Liver (tissue), 9 donors: Measurements from ENCODE around the gene SYCP2L. TPM values are rescaled to one million over a fixed set of nuclear protein-coding genes. Genes with fewer than 3 reads are reported as not detected.

Source experiments
- DNase-seq: peaks from one replicate; pipeline ENCODE4 v3.0.0-alpha.2; 2017; ENCODE audit warnings: low spot score
- H3K27ac ChIP-seq, 2 donors: one replicate each; pipeline ENCODE4 v1.7.0; 2013; ENCODE audit warnings: inconsistent platforms in 2 of 2, low read length in 2 of 2, control low read depth in 1 of 2, low read depth in 1 of 2, mild to moderate bottlenecking in 1 of 2
- H3K27me3 ChIP-seq, 4 donors: one replicate each; pipeline versions ENCODE4 v1.6.1 to v1.7.0; 2013; ENCODE audit warnings: low read length in 3 of 4, inconsistent platforms in 1 of 4, mild to moderate bottlenecking in 1 of 4, moderate library complexity in 1 of 4; ENCODE audit not compliant: control insufficient read depth in 4 of 4, insufficient read depth in 4 of 4
- H3K36me3 ChIP-seq, 4 donors: one replicate each; pipeline versions ENCODE4 v1.6.1 to v1.7.0; 2013; ENCODE audit warnings: low read length in 3 of 4, mild to moderate bottlenecking in 3 of 4, low read depth in 1 of 4, moderate library complexity in 1 of 4; ENCODE audit not compliant: control insufficient read depth in 4 of 4, insufficient read depth in 3 of 4
- H3K4me1 ChIP-seq, 4 donors: one replicate each; pipeline versions ENCODE4 v1.6.1 to v1.7.0; 2013; ENCODE audit warnings: low read length in 3 of 4, mild to moderate bottlenecking in 3 of 4, moderate library complexity in 1 of 4; ENCODE audit not compliant: control insufficient read depth in 4 of 4, insufficient read depth in 4 of 4
- H3K4me3 ChIP-seq, 3 donors: one replicate each; pipeline versions ENCODE4 v1.6.1 to v1.7.0; 2013; ENCODE audit warnings: low read length in 3 of 3, control low read depth in 1 of 3, low read depth in 1 of 3, mild to moderate bottlenecking in 1 of 3
- H3K9ac ChIP-seq, 2 donors: one replicate each; pipeline ENCODE4 v1.7.0; 2013; ENCODE audit warnings: low read length in 2 of 2, mild to moderate bottlenecking in 2 of 2, moderate library complexity in 2 of 2, control low read depth in 1 of 2, low read depth in 1 of 2
- H3K9me3 ChIP-seq, 4 donors: one replicate each; pipeline versions ENCODE4 v1.6.1 to v1.7.0; 2013; ENCODE audit warnings: low read length in 3 of 4; ENCODE audit not compliant: control insufficient read depth in 4 of 4
- CTCF ChIP-seq: fragments of 150-350 bp; IDR thresholded peaks from 2 replicates; pipeline ENCODE4 v1.5.1; 2017; ENCODE audit warnings: improper control_type of control experiment, low read depth, low read length; ENCODE audit not compliant: missing input control
- EGR1 ChIP-seq, 2 donors: IDR thresholded peaks; 2 replicates each; pipeline ENCODE4 v1.6.1; 2016 to 2018; ENCODE audit warnings: antibody characterized with exemption in 2 of 2, low read depth in 2 of 2
- FOXA1 ChIP-seq: IDR thresholded peaks from 2 replicates; pipeline ENCODE4 v1.6.1; 2016; ENCODE audit warnings: antibody characterized with exemption
- FOXA2 ChIP-seq: IDR thresholded peaks from 2 replicates; pipeline ENCODE4 v1.6.1; 2016; ENCODE audit warnings: antibody characterized with exemption
- GABPA ChIP-seq, 2 donors: IDR thresholded peaks in 1 of 2; conservative IDR thresholded peaks in 1 of 2; 2 replicates each; pipeline ENCODE4 v1.6.1; 2016; ENCODE audit warnings: antibody characterized with exemption in 2 of 2, mild to moderate bottlenecking in 1 of 2, moderate library complexity in 1 of 2
- HNF4A ChIP-seq, 2 donors: conservative IDR thresholded peaks; 2 replicates each; pipeline ENCODE4 v1.6.1; 2016; ENCODE audit warnings: antibody characterized with exemption in 2 of 2, mild to moderate bottlenecking in 2 of 2
- HNF4G ChIP-seq: IDR thresholded peaks from 2 replicates; pipeline ENCODE4 v1.6.1; 2016; ENCODE audit warnings: antibody characterized with exemption
- JUND ChIP-seq, 2 donors: IDR thresholded peaks; 2 replicates each; pipeline ENCODE4 v1.6.1; 2016; ENCODE audit warnings: antibody characterized with exemption in 2 of 2
- NR2F2 ChIP-seq: IDR thresholded peaks from 2 replicates; pipeline ENCODE4 v1.6.1; 2016; ENCODE audit warnings: antibody characterized with exemption
- RAD21 ChIP-seq, 2 donors: IDR thresholded peaks; 2 replicates each; pipeline ENCODE4 v1.6.1; 2016; ENCODE audit warnings: antibody characterized with exemption in 2 of 2, mild to moderate bottlenecking in 2 of 2
- REST ChIP-seq: IDR thresholded peaks from 2 replicates; pipeline ENCODE4 v1.6.1; 2016; ENCODE audit warnings: antibody characterized with exemption, mild to moderate bottlenecking
- YY1 ChIP-seq: IDR thresholded peaks from 2 replicates; pipeline ENCODE4 v1.6.1; 2016; ENCODE audit warnings: antibody characterized with exemption, mild to moderate bottlenecking
- WGBS: extraction: QIAGEN DNeasy Blood & Tissue Kit; methylation state at CpG from one replicate; pipeline ENCODE4 v1.1.7; 2013; 5-methylcytosine and 5-hydroxymethylcytosine counted together
- polyA plus RNA-seq, 2 donors: library from polyadenylated mRNA; stranded (reverse) in 1 of 2; unstranded in 1 of 2; fragments of 200-250 nt in 1 of 2; fragments of >200 nt in 1 of 2; fragmentation: Nextera tagmentation in 1 of 2; extraction: Ambion mirVana in 1 of 2; gene quantifications; one replicate each; pipeline versions ENCODE4 v1.2.1 to v1.2.3, GENCODE V29; 2013 to 2015
- total RNA-seq, 2 donors: library from RNA; depleted of rRNA; stranded (reverse); fragments of >200 nt; gene quantifications; one replicate each; pipeline ENCODE4 v1.2.3, GENCODE V29; 2014
- TF ChIP-seq, protein P1 (sequence below): IDR thresholded peaks from 2 replicates; pipeline ENCODE4 v1.6.1; 2016; ENCODE audit warnings: antibody characterized with exemption
- donor health status: healthy.
- donor health status: healthy.
- donor health status: healthy.
- donor health status: healthy.
- donor health status: healthy.

Gene SYCP2L
- total and polyA plus RNA-seq, 4 donors, result 0.28 to 0.33 TPM; not detected in 2

DNA sequence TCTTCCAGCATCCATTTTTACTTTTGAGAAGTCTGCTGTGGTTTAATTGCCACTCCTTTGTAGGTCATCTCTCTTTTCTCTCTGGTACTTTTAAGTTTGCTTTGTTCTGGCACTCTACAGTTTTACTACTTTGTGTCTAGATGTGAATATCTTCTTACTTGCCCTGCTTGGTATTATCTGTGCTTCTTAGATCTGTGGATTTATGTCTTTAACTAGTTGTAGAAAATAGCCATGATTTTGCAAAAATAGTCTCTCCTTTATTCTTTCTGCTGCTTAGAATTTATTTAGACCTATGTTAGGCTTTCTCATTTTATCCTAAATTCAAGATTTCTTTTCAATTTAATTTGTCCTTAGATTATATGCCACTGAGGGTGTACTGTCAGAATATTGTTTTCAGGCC, 43.3 kb upstream of the SYCP2L start:
- Histone ChIP-seq H3K4me1 (peaks cover 0 to 3% (median 0%) of the 10 kb centered on the region in 4 donors), H3K36me3 (no peaks in the 10 kb centered on the region), H3K27ac (no peak overlapping the region), H3K27me3 (no peaks in the 10 kb centered on the region), H3K4me3 (no peak overlapping the region), H3K9me3 (no peaks in the 10 kb centered on the region), H3K9ac (no peak overlapping the region)
- no peak for DNase-seq
- TF ChIP-seq GABPA (IDR thresholded peaks at IDR 0.05 in 1 of 2, conservative IDR thresholded peaks at IDR 0.05 in 1 of 2), result no peak
- TF ChIP-seq HNF4G, result no peak
- TF ChIP-seq, protein P1, sequence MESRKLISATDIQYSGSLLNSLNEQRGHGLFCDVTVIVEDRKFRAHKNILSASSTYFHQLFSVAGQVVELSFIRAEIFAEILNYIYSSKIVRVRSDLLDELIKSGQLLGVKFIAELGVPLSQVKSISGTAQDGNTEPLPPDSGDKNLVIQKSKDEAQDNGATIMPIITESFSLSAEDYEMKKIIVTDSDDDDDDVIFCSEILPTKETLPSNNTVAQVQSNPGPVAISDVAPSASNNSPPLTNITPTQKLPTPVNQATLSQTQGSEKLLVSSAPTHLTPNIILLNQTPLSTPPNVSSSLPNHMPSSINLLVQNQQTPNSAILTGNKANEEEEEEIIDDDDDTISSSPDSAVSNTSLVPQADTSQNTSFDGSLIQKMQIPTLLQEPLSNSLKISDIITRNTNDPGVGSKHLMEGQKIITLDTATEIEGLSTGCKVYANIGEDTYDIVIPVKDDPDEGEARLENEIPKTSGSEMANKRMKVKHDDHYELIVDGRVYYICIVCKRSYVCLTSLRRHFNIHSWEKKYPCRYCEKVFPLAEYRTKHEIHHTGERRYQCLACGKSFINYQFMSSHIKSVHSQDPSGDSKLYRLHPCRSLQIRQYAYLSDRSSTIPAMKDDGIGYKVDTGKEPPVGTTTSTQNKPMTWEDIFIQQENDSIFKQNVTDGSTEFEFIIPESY, result no peak
- TF ChIP-seq RAD21 (IDR thresholded peaks at IDR 0.05), result no peak
- no peak for TF ChIP-seq FOXA2
- no peak for TF ChIP-seq FOXA1
- TF ChIP-seq HNF4A (conservative IDR thresholded peaks at IDR 0.05), result no peak
- TF ChIP-seq NR2F2, result no peak
- TF ChIP-seq EGR1 (IDR thresholded peaks at IDR 0.05; ENCODE audit: low read depth in 2 of 2), result no peak

GRCh38 chr6:10847684-10848083, 39.2 kb upstream of the SYCP2L start:
- WGBS, result 83% methylated on average over 3 of the region's 3 CpGs
- no peak overlapping the region for H3K9ac ChIP-seq
- no peaks in the 10 kb centered on the region for H3K9me3 ChIP-seq
- H3K4me1 ChIP-seq, result no peaks in the 10 kb centered on the region
- no peak overlapping the region for H3K27ac ChIP-seq
- no peak for DNase-seq
- no peaks in the 10 kb centered on the region for H3K27me3 ChIP-seq
- TF ChIP-seq CTCF (peak; percentile 10), REST (no peak)
- H3K4me3 ChIP-seq, result no peak overlapping the region
- H3K36me3 ChIP-seq, result no peaks in the 10 kb centered on the region

DNA sequence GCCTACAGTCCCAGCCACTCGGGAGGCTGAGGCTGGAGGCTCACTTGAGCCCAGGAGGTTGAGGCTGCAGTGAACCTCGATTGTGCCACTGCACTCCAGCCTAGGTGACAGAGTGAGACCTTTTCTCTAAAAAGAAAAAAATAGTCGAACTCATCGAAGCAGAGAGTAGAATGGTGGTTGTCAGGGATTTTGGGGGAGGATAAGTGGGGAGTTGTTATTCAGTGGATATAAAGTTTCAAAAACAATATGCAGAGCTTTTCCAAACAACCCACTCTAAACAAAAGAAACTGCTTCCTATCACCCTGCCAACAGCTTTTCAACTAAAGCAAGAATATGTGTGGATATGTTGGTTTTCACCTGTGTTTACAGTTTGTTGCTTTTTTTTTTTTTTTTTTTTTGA, 37.0 kb upstream of the SYCP2L start:
- H3K27me3 ChIP-seq, result no peaks in the 10 kb centered on the region
- H3K36me3 ChIP-seq, result no peaks in the 10 kb centered on the region
- H3K4me3 ChIP-seq, result no peak overlapping the region
- H3K9me3 ChIP-seq, result peaks cover 0 to 3% (median 0%) of the 10 kb centered on the region in 4 donors
- no peak overlapping the region for H3K27ac ChIP-seq
- DNase-seq, result no peak
- 84% methylated on average over 4 of the region's 4 CpGs for WGBS
- no peaks in the 10 kb centered on the region for H3K4me1 ChIP-seq
- no peak overlapping the region for H3K9ac ChIP-seq
- no peak for TF ChIP-seq JUND (IDR thresholded peaks at IDR 0.05)
- TF ChIP-seq YY1, result no peak
